SU-DHL-6 (cell line): Measurements from ENCODE around the gene ZDHHC1.

ENCODE experiments used
- H2AFZ ChIP-seq: fragments of 200-600 bp; sonication (generic); 2 replicates; pipeline ENCODE4 v1.6.1; 2014; ENCODE audit warnings: low read depth, mild to moderate bottlenecking, moderate library complexity, mixed read lengths, antibody characterized with exemption, low read length; ENCODE audit not compliant: severe bottlenecking
- H3F3A ChIP-seq: fragments of 200-600 bp; shearing (Covaris generic); 2 replicates; pipeline ENCODE4 v1.6.0; 2016; ENCODE audit warnings: antibody characterized with exemption, mild to moderate bottlenecking; ENCODE audit not compliant: insufficient read depth
- H3K27ac ChIP-seq: fragments of 200-600 bp; sonication (generic); 2 replicates; pipeline ENCODE4 v1.5.1; 2016; ENCODE audit warnings: low read depth, mild to moderate bottlenecking, low read length, moderate library complexity, mixed read lengths
- H3K27me3 ChIP-seq: fragments of 200-600 bp; sonication (generic), shearing (Covaris generic); 2 replicates; pipeline ENCODE4 v1.6.0; 2014; ENCODE audit warnings: mild to moderate bottlenecking, low read length
- H3K36me3 ChIP-seq: fragments of 200-600 bp; sonication (generic); 2 replicates; pipeline ENCODE4 v1.6.1; 2014; ENCODE audit warnings: mild to moderate bottlenecking, low read length, mixed read lengths
- H3K4me2 ChIP-seq: fragments of 300-600, 200-600 bp; shearing (Covaris generic), sonication (generic); 2 replicates; pipeline ENCODE4 v1.6.0; 2014; ENCODE audit warnings: low read length, low read depth, mild to moderate bottlenecking; ENCODE audit not compliant: poor library complexity, severe bottlenecking
- H3K4me3 ChIP-seq: fragments of 200-600 bp; sonication (generic); 2 replicates; pipeline ENCODE4 v1.5.1; 2014; ENCODE audit warnings: antibody characterized with exemption, low read length, mild to moderate bottlenecking, mixed read lengths; ENCODE audit not compliant: insufficient read depth, poor library complexity, severe bottlenecking
- H3K79me2 ChIP-seq: fragments of 200-600 bp; sonication (generic); 2 replicates; pipeline ENCODE4 v1.6.1; 2014; ENCODE audit warnings: mild to moderate bottlenecking, low read length, moderate library complexity; ENCODE audit not compliant: insufficient read depth
- H3K9ac ChIP-seq: fragments of 200-600 bp; sonication (generic); 2 replicates; pipeline ENCODE4 v1.7.0; 2014; ENCODE audit warnings: mild to moderate bottlenecking, low read length
- H3K9me2 ChIP-seq: fragments of 200-600 bp; sonication (generic); replicated peaks from 2 replicates; pipeline ENCODE4 v1.6.1; 2014; ENCODE audit warnings: low read length; ENCODE audit not compliant: insufficient read depth
- H3K9me3 ChIP-seq: fragments of 200-600 bp; sonication (generic); 2 replicates; pipeline ENCODE4 v1.6.1; 2014; ENCODE audit warnings: low read length, mixed read lengths; ENCODE audit not compliant: insufficient read depth
- H4K20me1 ChIP-seq: fragments of 200-600 bp; sonication (generic); 2 replicates; pipeline ENCODE4 v1.6.1; 2014; ENCODE audit warnings: low read depth, mild to moderate bottlenecking, antibody characterized with exemption, low read length, moderate library complexity, mixed read lengths
- CTCF ChIP-seq: fragments of 200-600 bp; sonication (generic); IDR thresholded peaks from one replicate; pipeline ENCODE4 v1.5.1; 2017; ENCODE audit warnings: antibody characterized with exemption, mild to moderate bottlenecking, low read length, moderate library complexity; ENCODE audit not compliant: insufficient read depth, poor library complexity, severe bottlenecking
- EZH2phosphoT487 ChIP-seq: fragments of 200-600 bp; sonication (generic), shearing (Covaris generic); conservative IDR thresholded peaks from 2 replicates; pipeline ENCODE4 v1.6.1; 2018; ENCODE audit warnings: mild to moderate bottlenecking, antibody characterized with exemption, low read length, moderate library complexity, mixed read lengths

Gene ZDHHC1

GRCh38 chr16:67403976-67404555 is 12.2 kb downstream of the ZDHHC1 start:
- Histone ChIP-seq H3K4me2 (no peak overlapping the region), H3K36me3 (no peaks in the 10 kb centered on the region), H2AFZ (no peak overlapping the region), H3K79me2 (no peaks in the 10 kb centered on the region), H3K4me3 (no peak overlapping the region), H3K27me3 (no peaks in the 10 kb centered on the region), H3K9me3 (no peaks in the 10 kb centered on the region), H3K9me2 (no peaks in the 10 kb centered on the region), H3K27ac (no peak overlapping the region), H3K9ac (no peak overlapping the region), H4K20me1 (no peaks in the 10 kb centered on the region), H3F3A (no peaks in the 10 kb centered on the region)
- no peak for TF ChIP-seq EZH2phosphoT487
- no peak for TF ChIP-seq CTCF

GRCh38 chr16:67400901-67401300 is 15.4 kb downstream of the ZDHHC1 start:
- no peaks in the 10 kb centered on the region for H3K36me3 ChIP-seq
- H3K4me3 ChIP-seq, result no peak overlapping the region
- H4K20me1 ChIP-seq, result no peaks in the 10 kb centered on the region
- H2AFZ ChIP-seq, result no peak overlapping the region
- H3K9me2 ChIP-seq, result no peaks in the 10 kb centered on the region
- H3F3A ChIP-seq, result no peaks in the 10 kb centered on the region
- H3K9me3 ChIP-seq, result no peaks in the 10 kb centered on the region
- no peak for TF ChIP-seq EZH2phosphoT487
- TF ChIP-seq CTCF, result no peak
- H3K27ac ChIP-seq, result no peak overlapping the region
- H3K79me2 ChIP-seq, result no peaks in the 10 kb centered on the region
- H3K9ac ChIP-seq, result no peak overlapping the region
- no peak overlapping the region for H3K4me2 ChIP-seq
- H3K27me3 ChIP-seq, result no peaks in the 10 kb centered on the region

- Histone ChIP-seq H4K20me1 (no peaks in the 10 kb centered on the region), H3K9me3 (no peaks in the 10 kb centered on the region), H3K4me3 (no peak overlapping the region), H3K27me3 (no peaks in the 10 kb centered on the region), H3K9ac (no peak overlapping the region), H3K27ac (no peak overlapping the region), H3F3A (no peaks in the 10 kb centered on the region), H3K4me2 (no peak overlapping the region), H3K36me3 (no peaks in the 10 kb centered on the region), H3K79me2 (no peaks in the 10 kb centered on the region), H2AFZ (no peak overlapping the region), H3K9me2 (no peaks in the 10 kb centered on the region)
- no peak for TF ChIP-seq EZH2phosphoT487
Observed at GRCh38 chr16:67399749-67400704, 16.2 kb downstream of the ZDHHC1 start.

GRCh38 chr16:67399218-67399733 is 17.0 kb downstream of the ZDHHC1 start:
- no peaks in the 10 kb centered on the region for H3K27me3 ChIP-seq
- no peak overlapping the region for H3K4me2 ChIP-seq
- no peak overlapping the region for H2AFZ ChIP-seq
- H4K20me1 ChIP-seq, result no peaks in the 10 kb centered on the region
- no peak overlapping the region for H3K27ac ChIP-seq
- H3F3A ChIP-seq, result no peaks in the 10 kb centered on the region
- H3K9me3 ChIP-seq, result no peaks in the 10 kb centered on the region
- no peak overlapping the region for H3K4me3 ChIP-seq
- no peaks in the 10 kb centered on the region for H3K79me2 ChIP-seq
- H3K9me2 ChIP-seq, result no peaks in the 10 kb centered on the region
- no peaks in the 10 kb centered on the region for H3K36me3 ChIP-seq
- TF ChIP-seq EZH2phosphoT487 (no peak), CTCF (peak; percentile 85)
- no peak overlapping the region for H3K9ac ChIP-seq
